ENCODE measurements around the gene PIEZO2.

Gene PIEZO2

DNA sequence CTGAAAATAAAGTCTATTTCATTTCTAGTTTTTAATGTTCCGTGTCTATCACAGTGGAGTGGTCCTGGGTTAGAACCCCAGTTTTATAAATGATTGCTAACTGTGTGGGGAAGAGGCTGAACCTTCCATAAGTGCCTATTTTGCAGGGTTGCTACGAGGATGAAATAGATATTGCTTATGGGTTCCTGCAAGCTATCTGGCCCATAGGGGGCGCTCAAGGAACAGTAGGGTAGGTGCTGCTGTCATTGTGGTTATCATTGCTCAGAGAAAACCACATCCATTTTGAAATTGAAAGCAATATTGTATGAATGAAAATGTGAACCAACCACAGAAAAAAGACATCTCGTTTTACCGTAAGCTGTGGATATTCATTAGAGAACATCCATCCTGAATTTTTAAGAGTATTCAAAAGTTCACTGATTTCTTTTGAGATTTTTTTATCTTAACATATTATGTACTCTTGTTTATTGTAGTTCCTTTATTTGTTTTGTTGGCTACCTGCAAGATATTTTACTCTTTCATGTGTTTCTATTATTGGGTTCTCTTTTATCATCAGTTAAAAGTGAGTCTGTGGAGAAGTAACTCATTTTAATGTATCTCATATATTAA lies 362.0 kb downstream of the PIEZO2 start:
- DNase-seq (ENCODE audit: low spot score) = peak; percentile 65

DNA sequence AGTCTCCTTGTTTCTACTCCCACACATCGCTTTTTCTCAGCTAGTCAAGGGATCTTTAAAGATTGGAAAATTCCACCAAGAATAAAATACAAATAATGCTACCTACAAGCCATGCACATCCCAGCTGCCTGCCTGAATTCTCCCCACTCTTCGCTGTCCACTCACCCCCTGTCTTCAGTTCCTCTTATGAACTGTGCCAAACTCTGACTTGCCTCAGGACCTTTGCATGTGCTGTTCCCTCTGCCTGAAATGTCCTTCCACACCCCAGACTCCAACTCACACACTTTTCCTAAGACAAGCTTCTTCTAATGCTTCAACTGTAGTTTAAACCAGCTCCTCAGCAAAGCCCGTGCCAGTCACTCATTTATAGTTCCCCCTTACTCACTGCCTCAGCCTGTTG lies 363.6 kb downstream of the PIEZO2 start:
- no peak for DNase-seq (ENCODE audit: low spot score)

DNA sequence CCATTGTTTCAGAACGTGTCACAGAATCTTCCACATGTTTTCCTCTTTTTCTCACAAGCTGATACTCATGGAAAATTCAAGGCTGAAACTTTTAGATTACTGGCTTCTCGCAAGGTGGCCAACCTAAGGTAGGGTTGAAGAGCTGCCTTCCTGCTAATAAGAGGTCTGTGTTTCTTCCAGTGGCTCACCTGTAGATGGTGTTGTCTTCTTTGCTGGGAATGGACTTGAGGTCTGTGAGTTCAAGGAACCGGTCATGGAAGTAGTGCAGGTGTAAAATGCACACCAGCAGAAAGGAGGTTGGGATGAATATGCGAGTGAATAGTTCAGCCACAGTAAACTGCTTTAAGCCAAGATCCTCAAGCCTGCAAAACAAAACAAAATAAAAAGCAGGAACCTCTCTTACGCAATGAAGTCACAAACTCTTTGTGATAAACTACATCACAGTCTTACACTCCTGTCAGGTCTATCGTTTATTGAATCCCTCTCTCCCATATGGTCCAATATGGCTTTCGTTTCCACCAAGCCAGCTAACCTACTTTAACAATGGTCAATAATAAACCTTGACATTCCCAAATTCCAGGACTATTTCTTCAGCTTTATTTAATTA lies 364.7 kb downstream of the PIEZO2 start:
- no peak for DNase-seq (ENCODE audit: low spot score)

DNA sequence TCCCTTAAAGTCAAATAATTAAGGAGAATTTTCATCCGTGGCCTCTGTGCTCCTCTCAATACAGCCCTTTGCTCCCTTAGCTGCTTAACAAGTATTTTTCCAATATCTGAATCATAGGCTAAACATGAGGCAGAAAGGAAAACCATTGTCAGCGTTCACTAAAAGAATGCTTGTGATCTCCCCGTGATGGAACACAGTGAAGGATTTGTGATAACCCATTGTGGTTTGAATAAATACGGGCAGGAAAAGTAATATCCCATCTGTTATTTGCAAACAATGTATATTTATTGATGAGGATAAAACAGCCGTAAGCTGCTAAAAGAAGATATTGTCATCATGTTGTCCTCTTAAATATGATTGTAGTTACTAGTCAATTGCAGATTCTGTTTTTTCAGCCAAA lies 365.4 kb downstream of the PIEZO2 start:
- DNase-seq (ENCODE audit: low spot score) = no peak

DNA sequence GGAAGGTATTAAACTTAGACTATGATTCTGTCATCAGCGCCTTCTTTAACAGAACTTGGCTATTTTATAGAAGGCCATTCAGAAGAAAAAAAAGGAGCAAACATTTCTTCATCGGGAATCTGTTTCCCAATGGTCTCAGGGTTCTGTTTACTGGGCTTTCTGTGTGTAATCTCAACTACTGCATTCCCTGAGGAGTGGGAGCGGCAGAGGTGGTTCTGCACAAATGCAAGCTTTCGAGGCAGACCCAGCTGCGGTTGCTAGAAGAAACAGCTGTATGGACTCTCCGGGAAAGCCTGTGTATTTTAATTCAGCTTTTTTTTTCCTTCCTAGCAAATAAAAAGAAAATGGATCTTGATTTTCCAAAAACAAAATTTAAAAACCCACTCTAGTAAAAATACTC lies 372.9 kb downstream of the PIEZO2 start:
- DNase-seq (ENCODE audit: low spot score) = no peak

DNA sequence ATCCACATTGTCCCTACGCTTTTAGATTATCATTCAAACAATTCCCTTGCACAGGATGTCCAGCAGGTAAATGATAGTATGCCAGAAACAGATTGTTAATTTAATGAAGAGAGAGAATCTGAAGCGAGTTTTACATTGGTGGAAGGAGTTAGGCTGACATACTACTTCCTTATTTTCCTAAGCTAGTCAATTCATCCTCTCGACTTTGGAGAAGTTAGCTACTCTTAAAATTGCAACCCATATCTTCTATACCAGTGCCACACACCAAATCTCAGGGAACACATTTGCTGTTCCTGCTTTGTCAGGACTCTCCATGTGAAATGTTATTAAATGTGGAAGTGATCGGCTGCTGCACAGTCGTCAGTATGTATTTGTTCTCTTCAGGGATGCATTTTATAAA lies 374.3 kb downstream of the PIEZO2 start:
- no peak for DNase-seq (ENCODE audit: low spot score)

DNA sequence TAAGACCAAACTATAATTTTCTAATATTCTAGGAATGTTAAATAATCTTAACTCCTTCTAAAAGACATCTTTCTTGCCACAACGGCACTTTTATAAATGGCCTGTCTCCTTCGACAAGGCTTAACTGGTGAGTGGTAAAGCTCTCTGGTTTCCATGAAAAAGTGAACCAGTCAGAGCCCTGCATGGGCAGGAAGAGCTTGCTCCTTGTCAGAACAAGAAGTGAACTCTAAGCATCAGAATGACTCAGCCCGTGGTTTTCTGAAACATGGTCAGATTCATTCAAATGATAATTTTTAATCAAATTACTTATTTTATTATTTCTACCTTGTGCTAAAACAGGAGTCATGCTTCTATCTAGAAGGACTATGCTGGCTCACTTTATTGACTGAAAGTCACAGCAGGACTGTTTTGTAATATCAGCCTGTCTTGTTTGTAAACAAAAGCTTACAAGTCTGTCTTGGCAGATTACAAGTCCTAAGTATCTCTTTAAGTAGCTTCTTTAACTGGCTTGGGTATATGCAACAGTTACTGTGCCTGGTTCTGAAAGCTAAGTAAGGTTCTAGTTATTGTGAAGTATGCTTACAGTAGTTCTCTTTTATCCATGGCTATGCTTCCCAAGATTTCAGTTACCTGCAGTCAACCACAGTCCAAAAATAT lies 378.2 kb downstream of the PIEZO2 start:
- peak; percentile 16 for DNase-seq (ENCODE audit: low spot score)

DNA sequence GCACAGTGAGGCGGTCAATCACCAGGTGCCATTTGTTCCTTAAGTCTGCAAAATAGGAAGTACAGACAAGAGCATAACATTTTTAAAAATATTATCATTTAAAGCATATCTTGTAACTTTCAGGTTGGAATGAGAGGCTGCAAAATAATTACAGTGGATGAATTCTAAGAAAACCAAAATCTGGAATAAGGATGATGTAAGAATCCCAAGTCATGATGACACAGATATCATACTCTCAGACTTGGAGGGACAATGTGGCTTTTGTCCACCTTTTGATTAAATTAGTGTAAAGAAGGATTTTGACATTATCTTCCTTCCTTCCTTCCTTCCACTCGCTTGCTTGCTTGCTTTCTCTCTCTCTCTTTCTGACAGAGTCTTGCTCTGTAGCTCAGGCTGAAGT lies 379.1 kb downstream of the PIEZO2 start:
- DNase-seq (ENCODE audit: low spot score) = no peak

DNA sequence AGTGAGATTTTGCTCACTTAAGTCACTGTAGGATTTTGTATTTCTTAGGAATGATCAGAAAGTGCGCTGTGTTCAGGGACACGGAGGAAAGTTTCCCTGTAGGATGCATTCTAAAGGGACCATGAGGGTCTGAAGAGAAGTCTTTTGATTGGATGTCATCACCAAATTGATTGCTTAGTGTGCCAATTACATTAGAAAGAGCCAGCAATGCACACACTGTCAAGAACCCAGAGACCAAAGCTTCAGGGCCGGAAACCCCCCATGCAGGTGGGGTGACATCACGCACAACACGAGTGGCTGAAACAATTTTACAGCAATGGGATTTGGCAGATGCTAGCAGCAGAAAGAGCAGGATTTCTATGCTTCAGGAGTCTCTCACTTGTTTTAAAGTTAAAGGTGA lies 381.1 kb downstream of the PIEZO2 start:
- DNase-seq (ENCODE audit: low spot score) = no peak

DNA sequence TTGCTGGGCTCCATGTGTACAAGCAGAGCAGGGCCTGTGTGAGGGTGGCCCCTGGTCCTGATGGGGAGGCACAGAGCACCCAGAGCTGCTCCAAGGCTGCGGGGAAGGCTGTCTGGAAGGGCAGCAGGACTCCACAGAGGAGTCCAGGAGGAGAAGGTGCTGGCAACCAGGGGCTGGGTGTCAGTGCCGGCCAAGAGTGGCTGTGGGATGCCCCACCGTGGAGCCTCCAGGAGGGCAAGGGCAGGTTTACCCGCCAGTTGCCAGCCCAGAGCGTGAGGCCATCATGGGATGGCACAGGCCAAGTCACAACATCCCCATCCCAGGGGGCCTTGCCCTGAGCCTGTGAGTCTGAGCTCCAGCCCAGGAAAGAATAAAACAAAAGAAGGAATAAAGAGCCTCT lies 381.7 kb downstream of the PIEZO2 start:
- DNase-seq (ENCODE audit: low spot score) = no peak

DNA sequence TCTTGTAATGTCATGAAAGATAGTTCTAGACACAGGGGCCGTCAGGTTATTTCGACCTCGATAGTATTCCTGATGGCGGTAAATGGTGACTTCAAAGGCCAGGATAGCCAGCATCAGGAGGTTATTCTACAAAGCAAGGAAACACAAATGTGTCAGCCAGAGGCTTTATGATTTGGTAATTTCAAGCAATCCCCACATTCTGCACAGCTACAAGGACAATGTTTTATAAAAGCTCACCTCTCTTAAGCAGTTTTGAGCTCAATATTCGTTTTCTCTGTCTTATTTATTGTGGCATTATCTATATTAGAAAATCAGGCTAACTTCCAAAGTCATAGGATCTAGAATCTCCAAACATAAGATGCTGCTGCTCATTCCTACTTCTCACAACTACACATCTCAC lies 388.4 kb downstream of the PIEZO2 start:
- no peak for DNase-seq (ENCODE audit: low spot score)

DNA sequence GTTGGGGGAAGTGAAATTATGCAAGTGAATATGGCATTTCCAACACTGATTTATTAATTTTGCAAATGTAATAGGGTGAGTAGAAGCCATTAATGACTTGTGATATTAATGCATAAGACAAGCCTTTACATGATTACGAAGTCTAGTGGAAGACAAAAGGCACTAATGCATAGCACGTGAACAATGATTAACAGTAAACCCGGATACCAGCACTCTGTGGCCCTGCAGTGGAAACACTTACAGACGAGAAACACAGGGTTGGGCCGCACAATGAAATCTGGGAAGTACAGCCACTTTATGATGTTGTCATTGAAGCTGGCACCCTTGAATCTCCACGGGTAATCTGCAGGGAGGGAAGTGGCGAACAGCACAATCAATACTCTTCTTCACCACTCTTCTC lies 390.1 kb downstream of the PIEZO2 start:
- no peak for DNase-seq (ENCODE audit: low spot score)

DNA sequence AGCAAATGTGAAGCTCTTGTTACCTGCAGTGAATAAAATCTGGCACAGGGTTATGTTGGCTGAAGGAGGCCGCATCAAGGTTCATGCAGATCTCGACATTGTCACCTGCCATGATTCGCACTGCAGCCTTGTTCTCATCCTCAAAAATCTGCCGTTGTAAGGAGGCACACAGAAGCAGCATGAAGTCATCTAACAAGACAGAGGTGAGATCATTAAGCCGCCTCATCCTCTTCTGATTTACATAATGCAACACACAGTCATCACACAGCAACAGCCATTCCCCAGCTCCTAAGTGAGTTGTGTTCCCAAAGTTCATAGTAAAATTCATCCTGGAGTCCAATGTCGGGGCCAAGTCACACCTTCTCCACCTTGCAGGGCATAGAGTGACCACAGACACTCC lies 391.4 kb downstream of the PIEZO2 start:
- DNase-seq (ENCODE audit: low spot score) = no peak

DNA sequence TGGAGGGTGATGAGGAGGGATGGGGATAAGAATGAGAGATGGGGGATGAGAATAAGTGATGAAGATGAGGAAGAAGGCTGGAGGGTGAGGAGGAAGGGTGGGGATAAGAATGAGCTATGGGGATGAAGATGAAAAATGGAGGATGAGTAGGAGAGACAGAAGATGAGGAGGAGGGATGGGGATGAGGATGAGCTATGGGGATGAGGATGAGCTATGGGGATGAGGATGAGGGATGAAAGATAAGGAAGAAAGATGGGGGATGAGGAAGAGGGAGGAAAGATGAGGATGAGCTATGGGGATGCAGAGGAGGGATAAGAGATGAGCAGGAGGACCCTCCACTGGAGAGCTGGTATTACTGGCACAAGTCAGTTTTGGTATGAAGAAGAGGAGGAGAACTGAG lies 392.0 kb downstream of the PIEZO2 start:
- no peak for DNase-seq (ENCODE audit: low spot score)

DNA sequence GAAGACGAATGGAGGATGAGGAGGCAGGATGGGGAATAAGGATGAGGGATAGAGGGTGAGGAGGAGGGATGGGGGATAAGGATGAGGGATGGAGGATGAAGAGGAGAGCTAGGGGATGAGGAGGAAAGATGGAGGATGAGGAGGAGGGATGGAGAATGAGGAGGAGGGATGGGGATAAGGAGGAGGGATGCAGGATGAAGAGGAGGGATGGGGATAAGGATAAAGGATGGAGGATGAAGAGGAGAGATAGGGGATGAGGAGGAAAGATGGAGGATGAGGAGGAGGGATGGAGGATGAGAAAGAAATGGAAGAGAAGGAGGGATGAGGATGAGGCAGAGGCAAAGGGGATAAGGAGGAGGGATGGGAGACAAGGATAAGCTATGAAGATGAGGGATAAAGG lies 393.5 kb downstream of the PIEZO2 start:
- no peak for DNase-seq (ENCODE audit: low spot score)

DNA sequence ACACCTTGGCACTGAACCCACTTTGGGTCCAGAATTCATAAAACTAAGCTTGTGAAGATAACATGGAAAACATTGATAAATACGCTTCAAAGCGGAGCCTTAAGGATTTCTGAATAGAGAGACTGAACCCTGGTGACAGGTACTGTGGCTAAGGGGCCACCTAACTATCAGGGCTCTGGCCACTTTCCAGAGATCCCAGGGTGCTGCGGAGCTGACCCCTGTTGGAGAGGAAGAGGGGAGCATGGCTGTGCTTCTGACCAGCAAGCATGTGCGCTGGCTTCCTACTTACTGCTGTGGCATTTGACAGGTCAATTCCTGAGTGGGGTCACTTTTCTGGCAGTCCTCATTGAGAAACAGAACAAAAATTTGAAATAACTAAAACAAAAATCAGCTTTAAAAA lies 395.2 kb downstream of the PIEZO2 start:
- DNase-seq (ENCODE audit: low spot score) = no peak

DNA sequence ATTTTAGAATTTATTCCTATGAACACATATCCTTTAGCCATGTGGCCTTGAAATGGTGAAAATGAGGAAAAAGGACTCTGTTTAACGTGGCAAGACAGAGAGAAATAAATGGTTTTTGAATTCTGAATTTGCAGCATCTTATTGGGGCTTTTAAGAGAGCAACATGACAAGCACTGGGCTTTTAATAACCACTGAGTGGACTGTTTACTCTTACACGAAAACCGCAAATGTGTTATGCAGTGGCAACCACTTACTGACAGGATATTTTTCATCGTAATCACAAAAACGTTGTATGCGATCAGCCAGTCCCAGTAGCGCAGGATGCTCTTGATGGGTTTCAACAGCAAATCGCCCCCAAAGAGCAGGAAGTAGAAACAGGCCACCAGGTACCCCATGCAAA lies 397.0 kb downstream of the PIEZO2 start:
- no peak for DNase-seq (ENCODE audit: low spot score)

DNA sequence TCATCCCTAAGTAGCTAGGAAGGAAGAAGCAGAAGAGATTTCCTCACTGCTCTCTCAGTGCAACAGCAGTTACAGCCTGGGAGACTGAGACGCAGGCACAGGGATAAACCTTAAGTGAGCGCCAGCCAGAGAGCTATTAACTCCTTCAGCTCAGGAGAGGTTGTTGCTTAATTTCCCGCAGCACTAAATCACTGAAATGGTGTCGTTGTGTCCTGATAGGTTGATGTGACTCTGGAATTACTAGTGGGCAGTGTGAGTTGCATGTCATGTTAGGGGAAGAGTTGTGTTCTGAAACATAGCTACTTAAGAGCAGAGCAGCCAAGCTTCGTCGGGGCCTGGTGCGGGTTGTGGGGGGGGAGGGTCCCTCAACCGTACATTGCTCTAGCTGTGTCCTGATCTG lies 397.7 kb downstream of the PIEZO2 start:
- no peak for DNase-seq (ENCODE audit: low spot score)

DNA sequence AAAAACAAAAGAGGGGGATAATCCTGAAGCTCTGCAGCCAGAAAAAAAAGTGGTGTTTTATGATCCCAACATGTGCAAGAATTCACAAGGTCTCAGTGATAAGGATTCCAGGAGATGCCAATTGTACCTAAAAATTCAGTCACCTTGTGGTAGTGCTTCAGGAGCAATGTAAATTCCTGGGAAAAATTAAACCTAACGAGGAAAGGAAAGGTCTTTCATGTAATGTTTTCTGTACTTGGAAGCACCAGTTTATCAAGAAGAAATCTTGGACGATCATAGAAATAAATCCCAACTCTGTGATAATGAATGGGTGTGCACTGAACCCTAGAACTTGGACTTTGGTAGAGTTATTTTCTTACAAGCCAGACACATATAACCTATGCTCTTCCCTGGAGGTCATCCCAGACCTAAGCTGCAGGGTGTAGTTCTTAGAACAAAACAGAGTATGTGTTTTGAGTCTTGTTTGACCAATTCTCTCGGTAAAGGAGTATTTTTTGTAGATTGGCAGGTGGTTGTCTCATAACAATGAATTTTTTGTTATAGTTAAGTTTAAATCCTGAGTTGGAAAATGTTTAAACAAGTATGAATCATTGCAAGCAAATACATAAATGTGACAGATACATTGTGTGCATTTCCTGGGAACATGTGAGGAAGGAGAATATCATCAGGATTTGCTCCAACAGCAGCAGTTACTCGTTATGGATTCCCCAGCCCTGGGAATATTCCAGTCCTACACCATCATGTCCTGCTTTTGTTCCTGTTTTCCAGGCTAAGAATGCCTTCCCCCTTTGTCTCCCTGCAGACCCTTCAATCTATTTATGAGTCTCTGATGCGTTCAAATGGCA lies 399.0 kb downstream of the PIEZO2 start:
- DNase-seq (ENCODE audit: low spot score) = no peak

DNA sequence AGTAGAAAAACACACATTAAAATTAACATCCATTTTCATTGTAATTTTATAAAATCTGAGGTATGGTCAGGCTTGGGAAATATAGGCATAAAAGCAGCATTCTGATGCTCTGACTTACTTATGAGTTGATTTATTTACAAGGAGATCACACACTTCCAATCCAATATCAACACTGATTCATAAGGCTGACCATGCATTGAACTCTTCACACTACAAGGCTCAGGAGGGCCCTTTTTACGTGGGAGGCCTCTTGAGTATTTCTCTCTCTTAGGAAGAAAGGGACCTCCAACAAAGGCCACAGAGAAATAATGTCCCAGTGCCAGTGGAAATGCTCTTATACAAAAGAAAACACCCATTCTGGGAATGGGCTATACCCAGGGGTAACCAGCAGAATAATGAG lies 400.7 kb downstream of the PIEZO2 start:
- no peak for DNase-seq (ENCODE audit: low spot score)

DNA sequence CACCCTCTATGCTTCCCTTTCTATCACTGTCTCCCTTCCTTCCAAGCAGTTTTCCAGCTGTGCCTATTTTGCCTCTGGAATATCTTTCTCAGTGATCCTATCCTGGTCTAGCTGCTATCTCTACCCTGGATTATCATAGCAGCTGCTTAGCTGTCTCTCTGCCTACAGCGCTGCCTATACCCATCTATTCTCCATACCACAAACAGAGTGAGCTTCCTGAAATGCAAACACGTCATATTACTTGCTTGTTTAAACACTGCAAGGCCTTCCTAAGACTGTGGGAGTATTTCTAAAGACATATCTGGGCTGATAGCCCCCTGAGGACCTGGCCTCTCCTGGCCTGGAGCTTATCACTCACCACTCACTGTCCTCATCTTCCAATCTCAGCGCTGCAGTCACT lies 403.4 kb downstream of the PIEZO2 start:
- DNase-seq (ENCODE audit: low spot score) = no peak

DNA sequence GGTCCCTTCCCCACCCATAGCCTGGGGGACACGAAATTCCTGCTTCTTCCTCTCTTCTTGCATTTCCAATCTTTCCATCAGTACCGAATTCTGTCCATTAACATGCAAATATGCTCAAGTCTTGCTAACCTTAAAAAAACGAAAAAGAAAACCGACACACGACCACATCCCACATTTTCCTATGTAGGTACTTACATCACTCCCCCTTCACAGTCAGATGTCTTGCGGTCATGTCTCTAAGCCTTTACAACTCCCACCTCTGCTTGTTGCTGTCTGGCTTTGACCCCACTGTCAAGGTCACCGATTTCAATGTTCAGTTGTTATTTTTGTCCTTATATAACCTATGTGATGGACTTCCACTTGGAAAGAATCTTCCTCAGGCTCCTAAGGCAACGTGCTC lies 404.1 kb downstream of the PIEZO2 start:
- DNase-seq (ENCODE audit: low spot score) = no peak

DNA sequence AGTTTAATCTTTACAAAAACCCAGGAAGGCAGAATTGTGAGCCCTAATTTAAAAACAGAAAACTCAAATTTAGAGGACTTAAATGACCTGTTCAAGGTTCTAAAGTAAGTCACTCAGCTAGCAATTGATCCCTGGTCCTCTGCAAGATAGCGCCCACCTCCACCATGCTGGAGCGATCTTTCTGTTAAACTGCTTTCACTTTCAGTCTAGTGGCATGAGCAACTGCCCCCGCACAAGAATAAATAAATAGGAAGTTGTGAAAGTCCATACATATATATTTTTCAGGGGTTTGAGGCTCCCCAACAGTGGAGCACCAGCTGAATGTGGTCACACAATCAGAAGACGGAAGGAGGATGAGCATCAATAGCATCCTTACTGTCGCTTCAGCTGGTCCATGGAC lies 405.6 kb downstream of the PIEZO2 start:
- DNase-seq (ENCODE audit: low spot score) = no peak
